HCT116 (cell line): ENCODE results near the gene NIM1K. TPM values are rescaled to one million over a fixed set of nuclear protein-coding genes. Genes with fewer than 3 reads are reported as not detected.

Source experiments
- ATAC-seq: fragments of 200-7000 bp; cut with Tn5 transposase; 2 replicates; pipeline ENCODE4 v1.9.1; 2020; ENCODE audit warnings: mild to moderate bottlenecking, moderate library complexity
- BruUV-seq: library from RNA; stranded (reverse); fragments of 400-500 nt; replicated peaks from 2 replicates; lab custom pipeline; 2021; lab: Mats Ljungman, UMichigan
- CTCF ChIA-PET: fragments of 300-600 bp; sonication (Branson Sonifier 250); formaldehyde crosslinking; loops from one replicate; lab custom pipeline; 2021; ENCODE audit warnings: antibody characterized with exemption; lab: Charles Lee
- POLR2A ChIA-PET: fragments of 300-600, 350-600 bp; sonication (Branson Sonifier 250); formaldehyde crosslinking; loops from one replicate; lab custom pipeline; 2021; ENCODE audit warnings: antibody characterized with exemption; lab: Charles Lee
- RAD21 ChIA-PET, 2 experiments: fragments of 300-600 bp; sonication (Branson Sonifier 250); formaldehyde crosslinking; loops; one replicate each; lab custom pipeline; 2023; ENCODE audit warnings: low total read pairs in 2 of 2; ENCODE audit not compliant: uncharacterized antibody in 2 of 2, unreplicated experiment in 2 of 2, low non-redundant PET in 1 of 2; lab: Charles Lee
- DNase-seq: peaks from one replicate; pipeline ENCODE4 v3.0.0-alpha.2; 2010; ENCODE audit warnings: low read depth, low spot score
- H2AFZ ChIP-seq: fragments of 200-600 bp; shearing (Covaris generic), sonication (generic); 2 replicates; pipeline ENCODE4 v1.6.1; 2017; ENCODE audit warnings: low read depth, mixed run types, mixed read lengths, antibody characterized with exemption, low read length; ENCODE audit not compliant: poor library complexity, severe bottlenecking
- H3K27ac ChIP-seq: 2 replicates; pipeline ENCODE4 v1.5.1; 2012; ENCODE audit warnings: low read depth, low read length
- H3K27me3 ChIP-seq: fragments of 200-600 bp; sonication (generic); 2 replicates; pipeline ENCODE4 v1.6.1; 2016; ENCODE audit warnings: mixed run types, low read length, mixed read lengths; ENCODE audit not compliant: insufficient read depth
- H3K36me3 ChIP-seq, 2 experiments: fragments of 200-500 bp in 1 of 2; fragments of 200-600 bp in 1 of 2; sonication (Bioruptor generic) in 1 of 2; sonication (generic) in 1 of 2; 2 replicates each; pipeline versions ENCODE4 v1.5.1 to v1.6.1; 2014 to 2016; ENCODE audit warnings: low read length in 2 of 2, inconsistent platforms in 1 of 2, mixed read lengths in 1 of 2, mixed run types in 1 of 2; ENCODE audit not compliant: insufficient read depth in 2 of 2, control insufficient read depth in 1 of 2
- H3K4me1 ChIP-seq, 2 experiments: fragments of 200-600 bp in 1 of 2; sonication (generic) in 1 of 2; 2 replicates each; pipeline versions ENCODE4 v1.5.1 to v1.6.1; 2012 to 2017; ENCODE audit warnings: low read length in 2 of 2, inconsistent platforms in 1 of 2, mild to moderate bottlenecking in 1 of 2, mixed read lengths in 1 of 2, mixed run types in 1 of 2, moderate library complexity in 1 of 2; ENCODE audit not compliant: insufficient read depth in 2 of 2, control insufficient read depth in 1 of 2
- H3K4me2 ChIP-seq: fragments of 200-600 bp; sonication (generic); 2 replicates; pipeline ENCODE4 v1.6.1; 2017; ENCODE audit warnings: mixed run types, low read length, mixed read lengths
- H3K4me3 ChIP-seq, 2 experiments: fragments of 200-600 bp in 1 of 2; sonication (generic) in 1 of 2; replicated peaks in 1 of 2; 2 replicates each; pipeline ENCODE4 v1.5.1; 2011 to 2016; ENCODE audit warnings: low read length in 2 of 2, control low read depth in 1 of 2, low read depth in 1 of 2, mild to moderate bottlenecking in 1 of 2, mixed read lengths in 1 of 2, mixed run types in 1 of 2
- H3K79me2 ChIP-seq: fragments of 200-600 bp; sonication (generic); 2 replicates; pipeline ENCODE4 v1.6.1; 2017; ENCODE audit warnings: mild to moderate bottlenecking, mixed run types, low read length, moderate library complexity, mixed read lengths; ENCODE audit not compliant: insufficient read depth
- H3K9ac ChIP-seq: fragments of 200-600 bp; sonication (generic); 2 replicates; pipeline ENCODE4 v1.6.1; 2016; ENCODE audit warnings: low read length, mixed read lengths
- H3K9me2 ChIP-seq: fragments of 200-600 bp; sonication (generic), shearing (Covaris generic); 2 replicates; pipeline ENCODE4 v1.6.1; 2017; ENCODE audit warnings: mixed run types, mild to moderate bottlenecking, moderate library complexity; ENCODE audit not compliant: insufficient read depth
- H3K9me3 ChIP-seq, 2 experiments: fragments of 200-500 bp in 1 of 2; fragments of 200-600 bp in 1 of 2; sonication (Bioruptor generic) in 1 of 2; sonication (generic) in 1 of 2; 2 replicates each; pipeline ENCODE4 v1.6.1; 2014 to 2017; ENCODE audit warnings: low read length in 2 of 2, mixed read lengths in 2 of 2, inconsistent platforms in 1 of 2, low read depth in 1 of 2, mild to moderate bottlenecking in 1 of 2, mixed run types in 1 of 2, moderate library complexity in 1 of 2; ENCODE audit not compliant: control insufficient read depth in 1 of 2, insufficient read depth in 1 of 2
- H4K20me1 ChIP-seq: fragments of 200-600 bp; sonication (generic), shearing (Covaris generic); 2 replicates; pipeline ENCODE4 v1.6.1; 2017; ENCODE audit warnings: mixed run types, mild to moderate bottlenecking, moderate library complexity; ENCODE audit not compliant: insufficient read depth
- CEBPB ChIP-seq: IDR thresholded peaks from 2 replicates; pipeline ENCODE4 v1.6.1; 2012; ENCODE audit warnings: low read depth
- CTCF ChIP-seq, 3 experiments: fragments of 200-600 bp in 1 of 3; sonication (generic) in 1 of 3; IDR thresholded peaks in 2 of 3; conservative IDR thresholded peaks in 1 of 3; 2 replicates each; pipeline ENCODE4 v1.5.1; 2012 to 2017; ENCODE audit warnings: low read depth in 2 of 3, low read length in 2 of 3, antibody characterized with exemption in 1 of 3, borderline replicate concordance in 1 of 3, control low read depth in 1 of 3, mild to moderate bottlenecking in 1 of 3, mixed read lengths in 1 of 3, mixed run types in 1 of 3, moderate library complexity in 1 of 3; ENCODE audit not compliant: insufficient read depth in 1 of 3
- EGR1 ChIP-seq: IDR thresholded peaks from 2 replicates; pipeline ENCODE4 v1.6.1; 2012; ENCODE audit warnings: low read depth
- MAX ChIP-seq: IDR thresholded peaks from 2 replicates; pipeline ENCODE4 v1.6.1; 2012
- POLR2A ChIP-seq: IDR thresholded peaks from 2 replicates; pipeline ENCODE4 v1.7.0; 2011; ENCODE audit warnings: borderline replicate concordance; ENCODE audit not compliant: insufficient read depth, insufficient read length; ENCODE audit errors: extremely low read depth
- RAD21 ChIP-seq: IDR thresholded peaks from 2 replicates; pipeline ENCODE4 v1.6.1; 2012; ENCODE audit warnings: low read depth, mild to moderate bottlenecking
- REST ChIP-seq: IDR thresholded peaks from 2 replicates; pipeline ENCODE4 v1.6.1; 2012; ENCODE audit warnings: low read depth
- SIN3A ChIP-seq: IDR thresholded peaks from 2 replicates; pipeline ENCODE4 v1.6.1; 2012; ENCODE audit warnings: low read depth
- SP1 ChIP-seq: IDR thresholded peaks from 2 replicates; pipeline ENCODE4 v1.6.1; 2012; ENCODE audit warnings: low read depth
- YY1 ChIP-seq: IDR thresholded peaks from 2 replicates; pipeline ENCODE4 v1.6.1; 2011; ENCODE audit warnings: low read length, low read depth, moderate library complexity, mild to moderate bottlenecking; ENCODE audit not compliant: insufficient replicate concordance; ENCODE audit errors: extremely low read depth
- intact Hi-C: fragments of 100-400 bp; cut with micrococcal nuclease; formaldehyde crosslinking; loops from 2 replicates; pipeline ENCODE4 v1.10.0; 2022
- total RNA-seq: library from RNA; stranded (reverse); gene quantifications from one replicate; pipeline ENCODE4 v1.2.1, GENCODE V29; 2021; ENCODE audit not compliant: unreplicated experiment

The NIM1K gene
- total RNA-seq, 1 experiment from 2014 or later = 0.44 TPM

- peak overlapping the region; percentile 89 for H3K4me2 ChIP-seq
- no peaks in the 10 kb centered on the region for H3K9me2 ChIP-seq
- no peaks in the 10 kb centered on the region for H3K9me3 ChIP-seq
- ChIA-PET POLR2A (interaction anchor here (1.2 to 1.9 kb wide), 3 partner anchors 8 to 192 kb away, joined by 5 read pairs; partner anchors contain the start of gene ZNF131), RAD21 (no interaction called here), CTCF (interaction anchor here (1.6 kb wide), 1 partner anchor 172 kb away, joined by 6 read pairs; no protein-coding TSS in a partner anchor)
- intact Hi-C loops = loop anchor here (10.0 kb wide), 1 partner anchor 188 kb away; the partner anchor contains the start of gene ZNF131
- H3K79me2 ChIP-seq = peaks cover 54% of the 10 kb centered on the region
- peak overlapping the region; percentile 88 to 91 for H3K4me3 ChIP-seq
- H4K20me1 ChIP-seq = no peaks in the 10 kb centered on the region
- H3K4me1 ChIP-seq = peaks cover 11 to 32% of the 10 kb centered on the region in 2 experiments; a peak in 3 of 4 replicates
- TF ChIP-seq CTCF (IDR thresholded peaks at IDR 0.05 in 2 of 3, conservative IDR thresholded peaks at IDR 0.05 in 1 of 3; ENCODE audit: borderline replicate concordance in 1 of 3, insufficient read depth in 1 of 3, low read depth in 2 of 3, low read length in 2 of 3) (no peak), YY1 (no peak), EGR1 (no peak), POLR2A (no peak), CEBPB (no peak), SIN3A (no peak), REST (no peak), RAD21 (no peak), SP1 (no peak), MAX (no peak)
- DNase-seq (no peak), ATAC-seq (peak; percentile 15; the same call in 1 of the 2 replicates)
- BruUV-seq = no TSS peak
- H3K27ac ChIP-seq = peak overlapping the region; percentile 71
- H3K36me3 ChIP-seq = no peaks in the 10 kb centered on the region
- H3K27me3 ChIP-seq = no peaks in the 10 kb centered on the region
- H3K9ac ChIP-seq = peak overlapping the region; percentile 91
- no peak overlapping the region for H2AFZ ChIP-seq
These were observed 120.6 kb downstream of the NIM1K start for GRCh38 chr5:43312699-43313034.
